ENCODE results near the gene HOXA7. TPM values are rescaled to one million over a fixed set of nuclear protein-coding genes. Genes with fewer than 3 reads are reported as not detected.
A peak's percentile ranks its signal among the peaks of the same experiment; 100 is the strongest.

The HOXA7 gene
- total and polyA plus RNA-seq, 2 experiments from 2014 or later = 0.24 TPM; not detected in 1

GRCh38 chr7:27158436-27159265 lies 2.2 kb upstream of the HOXA7 start:
- Histone ChIP-seq H3K4me1 (ENCODE audit: insufficient read depth) (peaks cover 4% of the 10 kb centered on the region; the same call in 1 of the 2 replicates), H3K27ac (ENCODE audit: low read depth) (no peak overlapping the region), H3F3A (replicated peaks; ENCODE audit: low read depth) (peaks cover 19% of the 10 kb centered on the region), H3K36me3 (ENCODE audit: insufficient read depth) (no peaks in the 10 kb centered on the region), H3K27me3 (ENCODE audit: insufficient read depth) (peaks cover 100% of the 10 kb centered on the region), H4K20me1 (replicated peaks; ENCODE audit: insufficient read depth) (peaks cover 48% of the 10 kb centered on the region), H2AFZ (no peak overlapping the region), H3K4me2 (no peak overlapping the region), H3K4me3 (no peak overlapping the region), H3K79me2 (replicated peaks; ENCODE audit: insufficient read depth) (no peaks in the 10 kb centered on the region), H3K9me2 (ENCODE audit: insufficient read depth) (no peaks in the 10 kb centered on the region)
- no peak overlapping the region; the same call in 2 of the 3 replicates for H3K4me3 Mint-ChIP-seq
- H3K36me3 Mint-ChIP-seq (ENCODE audit: low read depth) = no peaks in the 10 kb centered on the region; the same call in 2 of the 3 replicates
- peaks cover 11% of the 10 kb centered on the region for H3K4me1 Mint-ChIP-seq
- peak; percentile 46 for DNase-seq (ENCODE audit: low spot score)
- no peak overlapping the region for H3K27ac Mint-ChIP-seq
- H3K27me3 Mint-ChIP-seq (ENCODE audit: insufficient read depth, low read depth, poor library complexity) = peaks cover 99% of the 10 kb centered on the region
- H3K9me3 Mint-ChIP-seq = peaks cover 12% of the 10 kb centered on the region; the same call in 2 of the 3 replicates
- ATAC-seq = no peak
- no peak for TF ChIP-seq ZNF462 (CRISPR knock-in tag; IDR thresholded peaks at IDR 0.05)
- TF ChIP-seq, protein P1, sequence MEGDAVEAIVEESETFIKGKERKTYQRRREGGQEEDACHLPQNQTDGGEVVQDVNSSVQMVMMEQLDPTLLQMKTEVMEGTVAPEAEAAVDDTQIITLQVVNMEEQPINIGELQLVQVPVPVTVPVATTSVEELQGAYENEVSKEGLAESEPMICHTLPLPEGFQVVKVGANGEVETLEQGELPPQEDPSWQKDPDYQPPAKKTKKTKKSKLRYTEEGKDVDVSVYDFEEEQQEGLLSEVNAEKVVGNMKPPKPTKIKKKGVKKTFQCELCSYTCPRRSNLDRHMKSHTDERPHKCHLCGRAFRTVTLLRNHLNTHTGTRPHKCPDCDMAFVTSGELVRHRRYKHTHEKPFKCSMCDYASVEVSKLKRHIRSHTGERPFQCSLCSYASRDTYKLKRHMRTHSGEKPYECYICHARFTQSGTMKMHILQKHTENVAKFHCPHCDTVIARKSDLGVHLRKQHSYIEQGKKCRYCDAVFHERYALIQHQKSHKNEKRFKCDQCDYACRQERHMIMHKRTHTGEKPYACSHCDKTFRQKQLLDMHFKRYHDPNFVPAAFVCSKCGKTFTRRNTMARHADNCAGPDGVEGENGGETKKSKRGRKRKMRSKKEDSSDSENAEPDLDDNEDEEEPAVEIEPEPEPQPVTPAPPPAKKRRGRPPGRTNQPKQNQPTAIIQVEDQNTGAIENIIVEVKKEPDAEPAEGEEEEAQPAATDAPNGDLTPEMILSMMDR (conservative IDR thresholded peaks at IDR 0.05; ENCODE audit: low read depth in 2 of 2) = no peak
- TF ChIP-seq STAT1 (IDR thresholded peaks at IDR 0.05; ENCODE audit: unreplicated experiment) = no peak
- TF ChIP-seq EZH2 (IDR thresholded peaks at IDR 0.05; ENCODE audit: low read depth, unreplicated experiment) = peak; percentile 97
- no peak for TF ChIP-seq NANOG (IDR thresholded peaks at IDR 0.05; ENCODE audit: borderline replicate concordance)
- TF ChIP-seq ZNF114 (CRISPR knock-in tag; IDR thresholded peaks at IDR 0.05) = no peak
- TF ChIP-seq EZH2phosphoT487 (IDR thresholded peaks at IDR 0.05; ENCODE audit: unreplicated experiment) = peak; percentile 73
- TF ChIP-seq ZNF331 (CRISPR knock-in tag; IDR thresholded peaks at IDR 0.05; ENCODE audit: low read depth) = no peak

All from GM23338 (cell line).